K562 (cell line): ENCODE results near the gene CAMK2B. TPM values are rescaled to one million over a fixed set of nuclear protein-coding genes. Genes with fewer than 3 reads are reported as not detected.

ENCODE experiments used
- ATAC-seq: fragments of 200-7000 bp; cut with Tn5 transposase; 3 replicates; pipeline ENCODE4 v1.9.1; 2020; ENCODE audit warnings: moderate library complexity
- BruUV-seq: library from RNA; stranded (reverse); fragments of 400-500 nt; replicated peaks from 2 replicates; lab custom pipeline; 2021; lab: Mats Ljungman, UMichigan
- CTCF ChIA-PET: fragments of 300-600 bp; formaldehyde crosslinking; extraction: SDS; loops from one replicate; lab custom pipeline; 2021; ENCODE audit warnings: low intra/inter-chr PET ratio; lab: Yijun Ruan, JAX
- POLR2A ChIA-PET: fragments of 300-600, 350-650 bp; sonication (Branson Sonifier 250); formaldehyde crosslinking; extraction: SDS; loops from one replicate; lab custom pipeline; 2021; ENCODE audit warnings: antibody characterized with exemption, inconsistent platforms; lab: Yijun Ruan, JAX
- DNase-seq, 4 experiments: peaks; one replicate each; pipeline versions ENCODE4 v3.0.0 to v3.0.0-alpha.2; 2011 to 2018; ENCODE audit warnings: low spot score in 3 of 4, mixed read lengths in 3 of 4; ENCODE audit errors: extremely low read depth in 1 of 4
- FAIRE-seq: peaks from 2 replicates; lab custom pipeline; 2011; peaks lifted over from hg19 to GRCh38; lab: Jason Lieb, UNC
- H2AFZ ChIP-seq: 2 replicates; pipeline ENCODE4 v1.6.0; 2011; ENCODE audit warnings: low read depth, low read length, control low read depth, inconsistent platforms
- H3K27ac ChIP-seq: fragments of 200-600 bp; 3 replicates; pipeline ENCODE4 v1.8.0; 2011; ENCODE audit warnings: low read depth, mild to moderate bottlenecking, control low read depth, inconsistent platforms, low read length, moderate library complexity, mixed read lengths; ENCODE audit errors: extremely low read depth
- H3K27me3 ChIP-seq, 2 experiments: fragments of 300-600 bp in 1 of 2; 2 replicates in 1 of 2; 3 replicates in 1 of 2; pipeline versions ENCODE4 v1.6.0 to v1.8.0; 2011; ENCODE audit warnings: inconsistent platforms in 2 of 2, low read length in 2 of 2, mild to moderate bottlenecking in 1 of 2, mixed read lengths in 1 of 2, moderate library complexity in 1 of 2; ENCODE audit not compliant: control insufficient read depth in 2 of 2, insufficient read depth in 2 of 2
- H3K36me3 ChIP-seq: fragments of 300-600 bp; 3 replicates; pipeline ENCODE4 v1.8.0; 2011; ENCODE audit warnings: mild to moderate bottlenecking, low read length, inconsistent platforms; ENCODE audit not compliant: control insufficient read depth, insufficient read depth
- H3K4me1 ChIP-seq, 2 experiments: fragments of 200-600 bp in 1 of 2; replicated peaks in 1 of 2; 2 replicates in 1 of 2; 3 replicates in 1 of 2; pipeline versions ENCODE4 v1.5.1 to v1.8.0; 2011; ENCODE audit warnings: inconsistent platforms in 2 of 2, low read length in 2 of 2, mild to moderate bottlenecking in 1 of 2, mixed read lengths in 1 of 2, moderate library complexity in 1 of 2; ENCODE audit not compliant: control insufficient read depth in 2 of 2, insufficient read depth in 2 of 2
- H3K4me2 ChIP-seq: 2 replicates; pipeline ENCODE4 v1.6.1; 2011; ENCODE audit warnings: low read length, control low read depth, inconsistent platforms, mixed read lengths; ENCODE audit not compliant: insufficient read depth
- H3K4me3 ChIP-seq: fragments of 200-600 bp; sonication (generic), shearing (Covaris generic); 2 replicates; pipeline ENCODE4 v1.5.1; 2016; ENCODE audit warnings: control low read depth, inconsistent platforms
- H3K79me2 ChIP-seq: fragments of 200-600 bp; 3 replicates; pipeline ENCODE4 v1.8.0; 2011; ENCODE audit warnings: low read length, inconsistent platforms; ENCODE audit not compliant: control insufficient read depth, insufficient read depth
- H3K9ac ChIP-seq, 2 experiments: 2 replicates each; pipeline versions ENCODE4 v1.6.0 to v1.6.1; 2011; ENCODE audit warnings: low read depth in 2 of 2, low read length in 2 of 2, control low read depth in 1 of 2, inconsistent platforms in 1 of 2, mild to moderate bottlenecking in 1 of 2, mixed read lengths in 1 of 2; ENCODE audit not compliant: insufficient read depth in 1 of 2
- H3K9me1 ChIP-seq: one replicate; pipeline ENCODE4 v1.6.0; 2011; ENCODE audit warnings: inconsistent platforms, mild to moderate bottlenecking, low read length, moderate library complexity; ENCODE audit not compliant: control insufficient read depth, insufficient read depth
- H3K9me3 ChIP-seq: replicated peaks from 2 replicates; pipeline ENCODE4 v1.5.1; 2011; ENCODE audit warnings: low read depth, low read length, inconsistent platforms; ENCODE audit not compliant: control insufficient read depth, insufficient read depth
- H4K20me1 ChIP-seq: replicated peaks from 2 replicates; pipeline ENCODE4 v1.6.1; 2011; ENCODE audit warnings: low read length, inconsistent platforms, mixed read lengths; ENCODE audit not compliant: control insufficient read depth, insufficient read depth
- CSDE1 ChIP-seq, 2 experiments: fragments of 450-650 bp; IDR thresholded peaks; 2 replicates each; pipeline ENCODE4 v1.6.1; 2016; ENCODE audit warnings: mild to moderate bottlenecking in 1 of 2
- MAFK ChIP-seq: IDR thresholded peaks from 2 replicates; pipeline ENCODE4 v1.6.1; 2011; ENCODE audit warnings: low read length, improper control_type of control experiment
- MBD1 ChIP-seq: fragments of 250-450 bp; sonication (Bioruptor Pico); IDR thresholded peaks from 2 replicates; pipeline ENCODE4 v1.8.0; 2022; ENCODE audit warnings: inconsistent platforms
- MGA ChIP-seq: fragments of 450-650 bp; IDR thresholded peaks from 2 replicates; pipeline ENCODE4 v1.6.1; 2016; ENCODE audit warnings: mild to moderate bottlenecking, moderate library complexity
- NRF1 ChIP-seq, 2 experiments: fragments of 450-650 bp; IDR thresholded peaks in 1 of 2; conservative IDR thresholded peaks in 1 of 2; 2 replicates each; pipeline ENCODE4 v1.6.1; 2014; ENCODE audit warnings: mild to moderate bottlenecking in 2 of 2
- SRSF1 ChIP-seq: fragments of 200-400 bp; formaldehyde crosslinking; IDR thresholded peaks from 2 replicates; pipeline ENCODE4 v1.6.1; 2017; ENCODE audit warnings: mild to moderate bottlenecking, low read depth, low read length, moderate library complexity
- STAT5B ChIP-seq: fragments of 250-450 bp; sonication (Bioruptor Pico); IDR thresholded peaks from 2 replicates; pipeline ENCODE4 v1.8.0; 2021; ENCODE audit warnings: mild to moderate bottlenecking, inconsistent platforms
- ZNF124 ChIP-seq: sonication (generic); formaldehyde crosslinking; IDR thresholded peaks from 2 replicates; pipeline ENCODE4 v1.8.1; 2022; ENCODE audit warnings: missing genetic modification reagents
- ZNF212 ChIP-seq: fragments of 450-650 bp; formaldehyde crosslinking; IDR thresholded peaks from 2 replicates; pipeline ENCODE4 v1.4.0; 2020; ENCODE audit warnings: mild to moderate bottlenecking
- WGBS: fragments of 100-300 bp; shearing (Covaris generic); methylation state at CpG from one replicate; pipeline ENCODE4 v1.1.6; 2016; ENCODE audit warnings: low coverage, mixed read lengths; ENCODE audit not compliant: insufficient coverage; ENCODE audit errors: missing lambda C conversion rate; 5-methylcytosine and 5-hydroxymethylcytosine counted together
- in situ Hi-C: fragments of 300-500 bp; cut with MboI; formaldehyde crosslinking; loops from 4 replicates; pipeline ENCODE4 v1.15.0; 2018; ENCODE audit warnings: inconsistent platforms, mixed read lengths
- intact Hi-C: fragments of 100-400 bp; cut with micrococcal nuclease; formaldehyde crosslinking; loops from 2 replicates; pipeline ENCODE4 v1.14.2; 2022
- polyA plus RNA-seq, 8 experiments: library from polyadenylated mRNA; depleted of rRNA in 4 of 8; stranded (reverse) in 5 of 8; unstranded in 3 of 8; fragments of >200 nt; fragmentation: Nextera tagmentation in 2 of 8; fragmentation: Illumina TruSeq in 1 of 8; extraction: Ambion mirVana in 2 of 8; extraction: Trizol in 1 of 8; gene quantifications; 2 replicates each; pipeline versions ENCODE4 v1.2.1 to v1.2.3, GENCODE V29; 2011 to 2014; ENCODE audit warnings: inconsistent platforms in 1 of 8, missing spikeins in 1 of 8
- total RNA-seq, 7 experiments: library from RNA; depleted of rRNA in 6 of 7; stranded (reverse); fragments of >200 nt in 6 of 7; fragmentation: Illumina TruSeq in 2 of 7; extraction: Trizol in 2 of 7; gene quantifications; 2 replicates each; pipeline versions ENCODE4 v1.2.1 to v1.2.3, GENCODE V29; 2011 to 2021; ENCODE audit warnings: low replicate concordance in 1 of 7

The CAMK2B gene
- total and polyA plus RNA-seq, 9 of the 15 experiments (the other 6 are each of a cell fraction or from before 2014, with no cell fraction given), result 0.04 to 0.09 (median 0.05) TPM; not detected in 4

GRCh38 chr7:44322631-44323363, 2.6 kb downstream of the CAMK2B start:
- POLR2A ChIA-PET, result interaction anchor here (0.8 kb wide), 1 partner anchor 191 kb away, joined by 3 read pairs; no protein-coding TSS in a partner anchor
- peaks cover 5% of the 10 kb centered on the region; the same call in 1 of the 2 replicates for H4K20me1 ChIP-seq
- CTCF ChIA-PET, result no interaction called here
- H3K4me1 ChIP-seq, result peaks cover 0 to 7% of the 10 kb centered on the region in 2 experiments; a peak in 2 of 5 replicates
- H3K4me2 ChIP-seq, result no peak overlapping the region
- H3K4me3 ChIP-seq, result no peak overlapping the region
- DNase-seq, result no peak
- H3K79me2 ChIP-seq, result no peaks in the 10 kb centered on the region
- H3K36me3 ChIP-seq, result no peaks in the 10 kb centered on the region
- WGBS, result 3% methylated on average over 15 of the region's 17 CpGs
- no peak overlapping the region; a peak in 1 of 4 replicates for H3K9ac ChIP-seq
- no peak for ATAC-seq
- peaks cover 23 to 56% of the 10 kb centered on the region in 2 experiments for H3K27me3 ChIP-seq
- FAIRE-seq, result no peak
- no peak overlapping the region for H2AFZ ChIP-seq
- H3K27ac ChIP-seq, result no peak overlapping the region
- H3K9me1 ChIP-seq, result no peaks in the 10 kb centered on the region
- H3K9me3 ChIP-seq, result no peaks in the 10 kb centered on the region
- intact Hi-C loops, result no loop called here
- BruUV-seq, result no TSS peak
- in situ Hi-C loops, result no loop called here
- TF ChIP-seq MGA (no peak), ZNF212 (CRISPR knock-in tag) (no peak), SRSF1 (no peak), NRF1 (conservative IDR thresholded peaks at IDR 0.05 in 1 of 2, IDR thresholded peaks at IDR 0.05 in 1 of 2) (no peak), STAT5B (no peak), ZNF124 (no peak), CSDE1 (IDR thresholded peaks at IDR 0.05) (no peak), MAFK (no peak), MBD1 (CRISPR knock-in tag) (no peak)
